ENCODE measurements around the gene CDH18. TPM values are rescaled to one million over a fixed set of nuclear protein-coding genes. Genes with fewer than 3 reads are reported as not detected.

The CDH18 gene
- total RNA-seq, 2 experiments from 2014 or later, result not detected

DNA sequence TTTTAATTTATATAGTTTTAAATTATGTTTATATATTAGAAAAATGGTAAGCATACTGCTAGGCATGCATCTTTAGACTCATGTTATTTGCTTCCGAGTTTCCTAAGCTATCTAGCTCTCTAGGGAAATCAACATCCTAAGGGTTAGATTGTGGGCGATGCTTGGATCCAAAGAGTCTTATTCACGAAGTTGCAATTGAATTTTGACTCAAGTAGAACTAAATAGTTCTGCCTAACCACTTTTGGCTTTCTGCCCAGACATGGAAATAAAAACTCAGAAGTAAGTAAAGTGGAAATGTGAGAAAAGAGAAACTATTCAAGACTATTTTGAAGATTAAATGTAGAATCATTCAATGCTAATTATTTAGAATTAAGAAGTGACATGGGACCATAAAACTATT, 440.4 kb downstream of the CDH18 start:
- CTCF ChIA-PET, result no interaction called here
- no peaks in the 10 kb centered on the region for H3K27me3 Mint-ChIP-seq

DNA sequence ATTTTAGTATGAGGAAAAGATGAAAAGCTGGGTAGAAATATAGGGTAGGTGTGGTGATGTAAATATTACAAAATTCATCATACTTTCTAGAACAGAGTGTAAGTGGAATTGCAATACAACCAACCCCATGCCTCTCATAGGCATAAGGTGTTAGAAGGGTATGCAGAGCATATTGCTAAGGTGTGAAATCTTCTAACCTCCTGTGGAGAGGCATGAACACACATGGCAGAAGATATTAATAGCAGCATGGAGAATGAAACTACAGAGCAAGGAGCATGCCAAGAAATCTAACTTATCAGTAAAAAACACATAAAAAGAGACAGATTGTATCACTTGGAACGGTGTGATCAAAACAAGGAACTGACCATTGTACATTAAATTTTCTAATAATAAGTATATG, 441.5 kb downstream of the CDH18 start:
- Mint-ChIP-seq H3K9me3 (peaks cover 6% of the 10 kb centered on the region), H3K4me1 (no peaks in the 10 kb centered on the region), H3K27ac (no peak overlapping the region), H3K4me3 (no peak overlapping the region), H3K36me3 (ENCODE audit: low read depth) (no peaks in the 10 kb centered on the region), H3K27me3 (no peaks in the 10 kb centered on the region)
- ChIA-PET POLR2A (no interaction called here), CTCF (no interaction called here)
- no peak for DNase-seq

More for the DNA sequence above, 440.4 kb downstream of the CDH18 start:
- H3K9me3 Mint-ChIP-seq, result peaks cover 6% of the 10 kb centered on the region
- no peak for DNase-seq
- POLR2A ChIA-PET, result no interaction called here
- H3K36me3 Mint-ChIP-seq (ENCODE audit: low read depth), result no peaks in the 10 kb centered on the region
- no peak overlapping the region for H3K4me3 Mint-ChIP-seq
- no peaks in the 10 kb centered on the region for H3K4me1 Mint-ChIP-seq
- no peak overlapping the region for H3K27ac Mint-ChIP-seq

- CTCF ChIA-PET, result no interaction called here
- H3K4me3 Mint-ChIP-seq, result no peak overlapping the region
These were observed 449.4 kb downstream of the CDH18 start for GRCh38 chr5:19538607-19539006.

DNA sequence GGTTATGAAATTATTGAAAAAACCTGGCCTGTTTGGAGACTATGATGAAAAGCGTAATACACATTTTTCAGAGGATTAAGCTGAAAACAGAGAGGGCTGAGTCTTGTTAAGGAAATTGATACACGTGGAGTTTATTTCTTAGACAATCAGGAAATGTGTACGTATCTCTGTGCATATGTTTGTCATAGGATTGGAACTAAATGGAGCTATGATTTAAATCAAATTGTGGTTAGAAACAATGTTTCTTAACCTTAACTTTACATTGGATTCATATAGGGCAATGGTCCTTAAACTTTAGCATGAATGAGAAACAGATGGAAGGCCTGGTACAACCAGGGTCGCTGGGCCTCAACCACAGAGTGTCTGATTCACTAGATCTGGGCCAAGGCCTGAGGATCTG, 451.6 kb downstream of the CDH18 start:
- Mint-ChIP-seq H3K9me3 (peaks cover 6% of the 10 kb centered on the region), H3K4me1 (peaks cover 1% of the 10 kb centered on the region), H3K4me3 (no peak overlapping the region), H3K36me3 (ENCODE audit: low read depth) (no peaks in the 10 kb centered on the region), H3K27ac (no peak overlapping the region), H3K27me3 (no peaks in the 10 kb centered on the region)
- ChIA-PET POLR2A (no interaction called here), CTCF (no interaction called here)
- DNase-seq, result no peak

More at GRCh38 chr5:19538607-19539006, 449.4 kb downstream of the CDH18 start:
- Mint-ChIP-seq H3K27me3 (no peaks in the 10 kb centered on the region), H3K9me3 (peaks cover 5% of the 10 kb centered on the region), H3K4me1 (no peaks in the 10 kb centered on the region), H3K36me3 (ENCODE audit: low read depth) (no peaks in the 10 kb centered on the region), H3K27ac (no peak overlapping the region)
- DNase-seq, result no peak
- POLR2A ChIA-PET, result no interaction called here

DNA sequence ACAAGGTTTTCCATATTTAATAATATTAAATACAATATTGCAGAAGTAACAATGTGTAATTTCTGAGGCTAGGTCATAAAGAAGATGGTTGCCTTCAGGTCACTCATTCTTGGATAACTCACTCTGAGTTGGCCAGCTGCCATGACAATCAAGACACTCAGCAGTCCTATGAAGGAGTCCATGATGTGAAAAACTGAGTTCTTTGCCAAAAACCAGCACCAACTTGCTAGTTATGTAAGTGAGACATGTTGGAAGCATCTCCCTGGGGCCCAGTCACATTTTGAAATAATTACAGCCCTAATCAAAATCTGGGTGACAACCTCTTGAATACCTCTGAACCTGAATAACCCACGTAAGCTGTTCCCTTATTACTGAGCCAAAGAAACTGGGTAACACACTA, 453.2 kb downstream of the CDH18 start:
- Mint-ChIP-seq H3K9me3 (peaks cover 4% of the 10 kb centered on the region), H3K36me3 (ENCODE audit: low read depth) (no peaks in the 10 kb centered on the region), H3K27ac (no peak overlapping the region), H3K27me3 (no peaks in the 10 kb centered on the region), H3K4me3 (no peak overlapping the region), H3K4me1 (peaks cover 1% of the 10 kb centered on the region)
- CTCF ChIA-PET, result no interaction called here
- POLR2A ChIA-PET, result no interaction called here
- DNase-seq, result no peak

DNA sequence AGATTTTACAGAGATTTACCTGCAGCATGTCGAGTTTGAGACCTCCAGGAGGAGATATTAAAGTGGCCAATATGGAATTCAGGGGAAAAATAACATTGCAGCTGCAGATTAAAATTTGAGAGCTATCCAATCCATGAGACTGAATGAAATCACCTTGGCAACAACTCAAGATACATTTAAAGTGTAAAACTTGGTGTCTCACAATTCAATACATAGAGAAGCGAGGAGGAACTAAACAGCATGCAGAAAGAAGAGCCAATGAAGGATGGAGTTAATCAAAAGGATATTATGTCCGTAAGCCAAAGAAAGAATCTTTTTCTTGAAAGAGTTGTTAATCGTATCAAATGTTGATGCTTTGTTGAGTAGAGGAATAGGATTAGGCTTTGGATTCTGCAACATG, 455.1 kb downstream of the CDH18 start:
- Mint-ChIP-seq H3K9me3 (peaks cover 4% of the 10 kb centered on the region), H3K36me3 (ENCODE audit: low read depth) (no peaks in the 10 kb centered on the region), H3K27me3 (no peaks in the 10 kb centered on the region), H3K27ac (no peak overlapping the region), H3K4me1 (peaks cover 1% of the 10 kb centered on the region), H3K4me3 (no peak overlapping the region)
- DNase-seq, result no peak
- CTCF ChIA-PET, result no interaction called here
- POLR2A ChIA-PET, result no interaction called here

DNA sequence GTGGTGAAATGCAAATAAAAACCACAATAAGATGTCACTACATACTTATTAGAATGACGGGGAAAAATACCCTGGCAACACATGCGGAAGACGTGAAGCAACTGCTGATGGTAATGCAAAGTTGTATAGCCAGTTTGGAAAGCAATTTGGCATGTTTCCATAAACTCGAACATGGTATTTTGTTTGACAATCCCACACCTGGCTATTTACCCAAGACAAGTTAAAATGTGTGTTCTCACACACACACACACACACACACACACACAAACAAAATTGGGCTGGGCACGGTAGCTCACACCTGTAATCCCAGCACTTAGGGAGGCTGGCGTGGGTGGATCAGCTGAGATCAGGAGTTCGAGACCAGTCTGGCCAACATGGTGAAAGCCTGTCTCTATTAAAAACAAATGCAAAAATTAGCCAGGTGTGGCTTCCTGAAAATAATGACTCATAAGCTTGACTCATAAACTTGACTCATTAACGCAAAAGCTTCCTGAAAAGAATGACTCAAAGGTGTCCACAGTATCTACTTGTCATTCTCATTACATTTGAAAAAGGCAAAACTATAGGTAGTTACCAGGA, 456.5 kb downstream of the CDH18 start:
- ChIA-PET POLR2A (no interaction called here), CTCF (no interaction called here)
- Mint-ChIP-seq H3K27me3 (no peaks in the 10 kb centered on the region), H3K4me3 (no peak overlapping the region), H3K9me3 (peaks cover 2% of the 10 kb centered on the region), H3K27ac (no peak overlapping the region), H3K4me1 (peaks cover 1% of the 10 kb centered on the region), H3K36me3 (ENCODE audit: low read depth) (no peaks in the 10 kb centered on the region)
- no peak for DNase-seq

DNA sequence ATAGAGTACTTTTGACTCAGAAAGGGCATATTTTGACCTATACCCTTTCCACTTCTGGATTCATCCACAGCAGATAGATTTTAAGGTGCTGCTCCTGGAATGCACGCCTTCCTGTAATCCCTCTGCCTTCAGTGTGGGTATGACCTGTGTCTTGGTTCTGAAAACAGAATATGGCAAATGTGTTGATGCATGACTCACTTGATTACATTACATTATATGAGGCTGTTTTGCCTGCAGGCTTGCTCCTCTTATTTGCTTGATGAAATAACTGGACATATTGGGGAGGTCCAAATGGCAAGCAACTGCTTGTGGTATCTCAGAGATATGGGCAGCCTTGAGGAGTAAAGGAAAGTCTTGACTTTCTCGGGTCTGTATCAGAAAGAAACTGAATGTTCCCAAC, 468.6 kb downstream of the CDH18 start:
- peaks cover 8% of the 10 kb centered on the region for H3K9me3 Mint-ChIP-seq
- no peaks in the 10 kb centered on the region for H3K4me1 Mint-ChIP-seq
- no peak overlapping the region for H3K4me3 Mint-ChIP-seq
- H3K27me3 Mint-ChIP-seq, result no peaks in the 10 kb centered on the region
- CTCF ChIA-PET, result no interaction called here
- H3K36me3 Mint-ChIP-seq (ENCODE audit: low read depth), result no peaks in the 10 kb centered on the region
- POLR2A ChIA-PET, result no interaction called here
- H3K27ac Mint-ChIP-seq, result no peak overlapping the region
- no peak for DNase-seq

DNA sequence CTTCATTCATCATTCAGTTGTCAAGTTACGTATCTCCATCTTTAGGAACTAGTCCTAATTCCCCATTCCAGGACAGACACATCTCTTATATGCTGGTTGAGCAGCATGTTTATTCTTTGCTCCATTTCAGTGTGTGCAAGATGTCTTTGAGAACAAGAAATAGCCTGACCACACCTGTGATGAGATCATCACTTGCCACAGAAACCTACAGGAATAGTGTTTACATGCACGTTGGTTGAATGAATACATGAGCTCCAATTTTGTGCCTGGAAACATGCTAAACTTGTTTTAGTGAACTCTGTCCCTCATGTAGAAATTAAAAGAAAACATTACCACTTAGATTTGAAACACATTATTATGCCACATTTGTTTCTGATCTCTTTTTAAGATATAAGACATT, 489.1 kb downstream of the CDH18 start:
- no peaks in the 10 kb centered on the region for H3K36me3 Mint-ChIP-seq (ENCODE audit: low read depth)
- no peak overlapping the region for H3K27ac Mint-ChIP-seq
- no peaks in the 10 kb centered on the region for H3K27me3 Mint-ChIP-seq

DNA sequence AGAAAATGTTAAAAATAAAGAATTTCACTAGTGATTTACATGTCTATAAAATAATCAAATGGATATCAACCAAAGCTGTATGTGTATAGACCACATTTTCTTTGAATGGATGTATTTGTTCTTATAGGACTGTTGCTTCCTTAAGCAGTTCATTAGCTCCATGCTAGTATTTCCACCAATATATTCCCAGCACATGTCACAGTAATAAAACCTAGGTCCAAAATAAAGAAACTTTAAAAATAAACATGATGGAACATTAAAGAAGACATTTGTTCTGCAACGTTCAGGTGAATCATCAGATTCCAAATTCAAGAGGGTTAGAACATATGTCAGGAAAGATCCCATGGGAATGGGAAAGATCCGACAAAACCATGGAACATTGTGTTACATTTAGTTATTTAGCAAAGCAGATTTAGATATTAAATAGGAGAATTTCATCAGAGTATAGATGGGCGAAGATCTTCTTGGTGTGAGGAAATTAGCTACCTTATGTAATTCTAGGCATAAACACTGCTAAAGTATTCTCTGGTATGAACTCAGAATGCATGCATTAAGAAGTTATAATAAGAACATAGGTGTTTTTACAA, 490.7 kb downstream of the CDH18 start:
- no peak overlapping the region for H3K4me3 Mint-ChIP-seq
- no peaks in the 10 kb centered on the region for H3K36me3 Mint-ChIP-seq (ENCODE audit: low read depth)
- DNase-seq, result no peak
- peaks cover 7% of the 10 kb centered on the region for H3K9me3 Mint-ChIP-seq
- ChIA-PET CTCF (no interaction called here), POLR2A (no interaction called here)
- H3K4me1 Mint-ChIP-seq, result no peaks in the 10 kb centered on the region
- H3K27me3 Mint-ChIP-seq, result no peaks in the 10 kb centered on the region
- no peak overlapping the region for H3K27ac Mint-ChIP-seq

More for the DNA sequence above, 489.1 kb downstream of the CDH18 start:
- Mint-ChIP-seq H3K4me1 (no peaks in the 10 kb centered on the region), H3K9me3 (peaks cover 7% of the 10 kb centered on the region), H3K4me3 (no peak overlapping the region)
- no peak for DNase-seq
- POLR2A ChIA-PET, result no interaction called here
- CTCF ChIA-PET, result no interaction called here

GRCh38 chr5:19496056-19496455, 491.9 kb downstream of the CDH18 start:
- DNase-seq, result no peak
- Mint-ChIP-seq H3K36me3 (ENCODE audit: low read depth) (no peaks in the 10 kb centered on the region), H3K4me1 (no peaks in the 10 kb centered on the region), H3K4me3 (no peak overlapping the region), H3K27me3 (no peaks in the 10 kb centered on the region), H3K9me3 (peaks cover 7% of the 10 kb centered on the region), H3K27ac (no peak overlapping the region)
- ChIA-PET CTCF (interaction anchor here (0.7 kb wide), 1 partner anchor 789 kb away, joined by 3 read pairs; no protein-coding TSS in a partner anchor), POLR2A (no interaction called here)

DNA sequence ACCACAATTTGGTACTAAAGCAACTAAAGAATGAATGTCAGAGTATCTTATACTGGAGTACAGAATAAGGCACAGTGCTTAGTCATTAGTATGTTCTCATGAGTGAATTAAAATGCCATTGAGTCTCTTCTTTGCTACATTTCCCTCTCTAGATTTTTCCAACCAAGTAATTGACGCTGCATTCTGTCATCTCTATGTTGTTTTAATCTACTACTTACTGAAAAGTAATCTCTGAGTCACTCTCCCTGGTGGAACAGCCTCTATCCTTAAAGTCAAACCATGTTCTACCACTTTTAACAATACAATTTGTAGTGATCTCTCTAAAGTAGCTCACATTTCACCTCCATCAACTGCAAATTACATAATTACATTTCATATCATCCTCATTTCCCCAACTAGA, 495.1 kb downstream of the CDH18 start:
- CTCF ChIA-PET, result no interaction called here
- Mint-ChIP-seq H3K27me3 (no peaks in the 10 kb centered on the region), H3K4me3 (no peak overlapping the region), H3K36me3 (ENCODE audit: low read depth) (no peaks in the 10 kb centered on the region), H3K27ac (no peak overlapping the region), H3K9me3 (peaks cover 9% of the 10 kb centered on the region), H3K4me1 (no peaks in the 10 kb centered on the region)
- POLR2A ChIA-PET, result no interaction called here
- DNase-seq, result no peak

DNA sequence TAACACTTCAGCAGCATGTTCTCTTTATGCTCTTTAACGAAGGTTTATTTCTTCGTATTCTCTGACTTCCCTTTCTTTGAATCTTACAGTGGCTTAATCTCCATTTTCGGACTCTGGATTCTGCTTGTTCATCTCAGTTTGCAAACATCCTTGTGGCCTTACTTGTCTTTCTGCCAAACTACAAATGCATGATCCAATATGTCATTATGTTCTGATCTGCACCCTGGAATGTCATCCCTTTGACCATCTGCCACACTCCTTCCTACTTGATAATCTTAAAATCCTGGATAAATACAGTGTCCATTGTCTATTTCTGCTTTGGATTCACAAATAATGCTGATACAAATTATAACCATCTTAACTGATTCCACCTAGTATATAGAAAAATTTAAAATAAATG, 499.2 kb downstream of the CDH18 start:
- DNase-seq, result no peak
- no peak overlapping the region for H3K4me3 Mint-ChIP-seq
- H3K27ac Mint-ChIP-seq, result no peak overlapping the region
- H3K4me1 Mint-ChIP-seq, result no peaks in the 10 kb centered on the region
- ChIA-PET CTCF (no interaction called here), POLR2A (no interaction called here)
- H3K27me3 Mint-ChIP-seq, result no peaks in the 10 kb centered on the region
- H3K9me3 Mint-ChIP-seq, result peaks cover 7% of the 10 kb centered on the region
- H3K36me3 Mint-ChIP-seq (ENCODE audit: low read depth), result no peaks in the 10 kb centered on the region

GRCh38 chr5:19487480-19487879, 500.5 kb downstream of the CDH18 start:
- no peaks in the 10 kb centered on the region for H3K36me3 Mint-ChIP-seq (ENCODE audit: low read depth)
- H3K9me3 Mint-ChIP-seq, result peaks cover 15% of the 10 kb centered on the region
- H3K27ac Mint-ChIP-seq, result no peak overlapping the region
- H3K4me1 Mint-ChIP-seq, result no peaks in the 10 kb centered on the region
- ChIA-PET CTCF (no interaction called here), POLR2A (no interaction called here)
- no peak overlapping the region for H3K4me3 Mint-ChIP-seq
- H3K27me3 Mint-ChIP-seq, result no peaks in the 10 kb centered on the region
- no peak for DNase-seq

Data from activated CD4-positive, alpha-beta memory T cell treated with anti-CD3 and anti-CD28 coated beads, Interleukin-2, amount 10 ng/mL, durations not matched to agents 7 days and 5 days (primary cell).